GM18868 (cell line): ENCODE measurements around the gene OSBPL3.
"Not testable (repeated sequence)": the region's sequence is repeated elsewhere in the genome, so short reads cannot be mapped to it uniquely, and the experiment has no call there.

ENCODE experiments used
- ATAC-seq: cut with Tn5 transposase; IDR thresholded peaks from one replicate; pipeline ENCODE4 v1.9.1; 2021; ENCODE audit warnings: mild to moderate bottlenecking, moderate library complexity; ENCODE audit not compliant: unreplicated experiment

OSBPL3 gene, protein sequence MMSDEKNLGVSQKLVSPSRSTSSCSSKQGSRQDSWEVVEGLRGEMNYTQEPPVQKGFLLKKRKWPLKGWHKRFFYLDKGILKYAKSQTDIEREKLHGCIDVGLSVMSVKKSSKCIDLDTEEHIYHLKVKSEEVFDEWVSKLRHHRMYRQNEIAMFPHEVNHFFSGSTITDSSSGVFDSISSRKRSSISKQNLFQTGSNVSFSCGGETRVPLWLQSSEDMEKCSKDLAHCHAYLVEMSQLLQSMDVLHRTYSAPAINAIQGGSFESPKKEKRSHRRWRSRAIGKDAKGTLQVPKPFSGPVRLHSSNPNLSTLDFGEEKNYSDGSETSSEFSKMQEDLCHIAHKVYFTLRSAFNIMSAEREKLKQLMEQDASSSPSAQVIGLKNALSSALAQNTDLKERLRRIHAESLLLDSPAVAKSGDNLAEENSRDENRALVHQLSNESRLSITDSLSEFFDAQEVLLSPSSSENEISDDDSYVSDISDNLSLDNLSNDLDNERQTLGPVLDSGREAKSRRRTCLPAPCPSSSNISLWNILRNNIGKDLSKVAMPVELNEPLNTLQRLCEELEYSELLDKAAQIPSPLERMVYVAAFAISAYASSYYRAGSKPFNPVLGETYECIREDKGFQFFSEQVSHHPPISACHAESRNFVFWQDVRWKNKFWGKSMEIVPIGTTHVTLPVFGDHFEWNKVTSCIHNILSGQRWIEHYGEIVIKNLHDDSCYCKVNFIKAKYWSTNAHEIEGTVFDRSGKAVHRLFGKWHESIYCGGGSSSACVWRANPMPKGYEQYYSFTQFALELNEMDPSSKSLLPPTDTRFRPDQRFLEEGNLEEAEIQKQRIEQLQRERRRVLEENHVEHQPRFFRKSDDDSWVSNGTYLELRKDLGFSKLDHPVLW

DNA sequence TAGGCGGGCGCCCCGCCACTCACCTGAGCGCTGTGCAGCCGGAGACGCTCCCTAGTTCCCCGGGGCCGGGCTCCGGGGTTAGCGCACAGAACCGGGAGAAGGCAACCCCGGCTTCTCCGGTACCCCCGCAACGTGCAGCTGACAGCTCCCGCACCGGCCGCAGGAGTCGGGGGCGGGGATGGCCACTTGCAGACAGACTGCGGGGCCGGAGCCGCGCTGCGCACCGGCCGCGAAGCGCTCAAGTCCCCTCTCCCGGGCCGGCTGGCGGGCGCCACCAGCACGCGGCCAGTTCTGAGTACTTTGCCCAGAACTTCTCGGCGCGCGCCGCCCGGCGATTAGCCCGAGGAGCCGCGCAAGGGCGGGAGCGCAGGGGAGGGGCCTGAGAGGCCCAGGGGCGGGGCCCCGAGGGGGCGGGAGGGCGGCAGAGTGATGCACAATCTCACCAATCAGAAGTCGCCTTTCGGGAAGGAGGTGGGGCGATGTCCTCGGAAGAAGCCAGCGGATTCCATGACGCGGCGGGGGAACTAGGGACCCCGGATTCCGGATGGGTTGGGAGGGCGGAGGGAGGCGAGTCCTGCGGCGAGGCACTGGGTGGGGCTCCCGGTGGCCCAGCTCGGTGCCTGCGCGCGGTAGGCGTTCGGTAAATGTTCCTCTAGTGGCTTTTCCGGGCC is at the start of gene OSBPL3:
Gene OSBPL3 (minus strand): TSS at position 316 of the 671 bp plus-strand sequence. CDS start 87,706 bp downstream, outside the sequence.
- ATAC-seq = peak; percentile 70

- no peak for ATAC-seq
Observed at GRCh38 chr7:25029075-25029474, 49.1 kb upstream of the OSBPL3 start.

- no peak for ATAC-seq
Observed at GRCh38 chr7:25028370-25029021, 48.5 kb upstream of the OSBPL3 start.

DNA sequence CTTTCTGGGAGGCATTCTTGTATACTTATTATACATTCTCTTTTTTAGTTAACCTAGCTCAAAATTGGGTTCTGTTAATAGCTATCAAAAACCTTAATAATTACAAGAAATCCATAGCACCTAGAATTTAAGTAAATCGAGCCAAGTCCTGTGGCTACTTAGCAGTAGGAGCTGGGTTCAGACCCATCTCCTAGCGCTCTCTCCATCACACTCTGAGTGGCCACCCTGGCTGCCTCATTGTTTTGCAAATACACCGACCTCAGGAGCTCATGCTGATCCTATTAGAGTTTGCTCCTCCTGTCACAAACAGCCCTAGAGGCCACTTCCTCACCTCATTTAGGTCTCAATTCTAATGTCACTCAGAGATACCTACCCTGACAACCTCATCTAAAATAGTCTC is 46.2 kb upstream of the OSBPL3 start:
- ATAC-seq = no peak

DNA sequence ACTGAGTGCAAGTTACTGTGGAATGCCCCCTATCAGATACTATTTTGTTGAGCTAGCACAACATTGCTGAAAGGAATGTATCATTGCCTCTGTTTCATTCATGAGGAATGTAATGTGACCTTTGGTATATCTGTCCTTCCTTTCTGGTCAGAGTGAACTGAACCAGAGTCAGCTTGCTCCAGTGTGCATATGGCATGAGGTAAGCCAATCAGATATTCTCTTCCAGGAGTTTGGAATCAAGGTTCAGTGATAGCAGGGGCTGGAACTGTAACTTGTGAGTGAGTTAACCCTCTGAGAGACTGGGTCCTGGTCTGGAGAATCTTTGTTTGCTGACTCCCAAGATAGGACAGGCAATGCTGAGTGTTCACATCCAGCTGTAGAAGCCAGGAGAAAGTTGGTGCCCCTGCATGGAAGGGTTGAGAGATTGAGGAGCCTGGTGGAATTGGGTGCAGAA is 45.3 kb upstream of the OSBPL3 start:
- ATAC-seq = no peak

- no peak for ATAC-seq
Observed at GRCh38 chr7:25024066-25024465, 44.1 kb upstream of the OSBPL3 start.

- not testable (repeated sequence) for ATAC-seq
Observed at GRCh38 chr7:25017671-25018070, 37.7 kb upstream of the OSBPL3 start.

DNA sequence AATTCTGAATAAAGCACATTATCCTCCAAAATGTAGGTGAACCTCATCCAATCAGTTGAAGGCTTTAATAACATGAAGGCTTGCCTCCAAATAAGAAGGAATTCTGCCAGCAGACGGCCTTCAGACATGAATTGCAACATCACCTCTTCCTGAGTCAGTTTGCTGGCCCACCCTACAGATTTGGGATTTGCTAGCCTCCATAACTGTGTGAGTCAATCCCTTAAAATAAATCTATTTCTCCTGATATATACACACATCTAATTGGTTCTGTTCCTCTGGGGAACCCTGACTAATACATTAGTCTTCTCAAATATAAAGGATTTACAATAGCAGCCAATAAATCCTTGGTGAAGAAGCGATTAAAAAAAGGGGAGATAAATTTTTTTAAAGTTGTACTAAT is 34.8 kb upstream of the OSBPL3 start:
- ATAC-seq = no peak

DNA sequence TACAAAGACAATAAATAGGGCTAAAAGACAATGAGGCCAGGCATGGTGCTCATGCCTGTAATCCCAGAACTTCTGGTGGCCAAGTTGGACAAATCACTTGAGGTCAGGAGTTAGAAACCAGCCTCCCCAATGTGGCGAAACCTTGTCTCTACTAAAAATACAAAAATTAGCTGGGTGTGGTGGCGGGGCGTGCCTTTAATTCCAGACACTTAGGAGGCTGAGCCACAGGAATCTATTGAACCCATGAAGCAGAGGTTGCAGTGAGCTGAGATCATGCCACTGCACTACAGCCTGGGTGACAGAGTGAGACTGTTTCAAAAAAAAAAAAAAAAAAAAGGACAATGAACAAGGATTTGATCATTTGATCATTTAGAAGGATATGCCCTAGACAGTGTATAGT is 32.7 kb upstream of the OSBPL3 start:
- ATAC-seq = not testable (repeated sequence)

- ATAC-seq = no peak
Observed at GRCh38 chr7:25012254-25012653, 32.3 kb upstream of the OSBPL3 start.

- no peak for ATAC-seq
Observed at GRCh38 chr7:25009257-25009656, 29.3 kb upstream of the OSBPL3 start.

DNA sequence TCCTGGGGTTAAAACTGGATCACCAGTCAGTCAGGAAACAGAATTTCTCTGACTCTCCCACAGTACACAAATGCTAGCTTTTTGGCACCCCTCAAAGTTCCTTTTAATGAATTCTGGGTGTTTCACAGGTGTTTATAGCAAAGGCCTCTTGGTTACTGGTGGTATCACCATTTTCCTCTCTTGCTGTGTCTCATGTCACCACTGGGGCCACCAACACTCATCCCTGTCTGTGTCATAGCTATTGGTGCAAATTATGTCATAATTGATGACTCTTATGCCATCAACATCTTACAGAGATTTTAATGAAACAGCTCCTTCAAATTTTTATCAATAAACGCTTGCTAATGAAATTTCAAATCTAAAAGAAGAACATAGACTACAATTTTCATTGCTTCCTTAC is 27.7 kb upstream of the OSBPL3 start:
- ATAC-seq = no peak

DNA sequence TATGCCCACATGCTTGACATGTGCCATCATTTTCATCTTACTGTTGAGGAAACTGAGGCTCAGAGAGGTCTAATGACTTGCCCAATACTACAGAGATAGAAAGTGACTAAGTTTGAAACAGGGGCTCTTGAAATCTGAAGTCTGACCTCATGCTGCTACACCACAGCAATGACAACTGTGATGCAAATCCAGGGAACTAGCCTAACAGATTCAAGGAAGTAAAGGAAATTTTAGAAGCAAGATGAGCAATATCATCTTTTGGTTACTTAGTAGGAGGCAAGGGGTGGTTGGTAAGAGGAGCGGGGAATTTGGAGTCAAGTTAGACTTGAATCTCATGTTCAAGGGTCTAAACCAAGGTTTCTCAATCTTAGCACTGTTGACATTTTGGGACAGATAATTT is 26.3 kb upstream of the OSBPL3 start:
- no peak for ATAC-seq

- no peak for ATAC-seq
Observed at GRCh38 chr7:25005658-25006057, 25.7 kb upstream of the OSBPL3 start.

DNA sequence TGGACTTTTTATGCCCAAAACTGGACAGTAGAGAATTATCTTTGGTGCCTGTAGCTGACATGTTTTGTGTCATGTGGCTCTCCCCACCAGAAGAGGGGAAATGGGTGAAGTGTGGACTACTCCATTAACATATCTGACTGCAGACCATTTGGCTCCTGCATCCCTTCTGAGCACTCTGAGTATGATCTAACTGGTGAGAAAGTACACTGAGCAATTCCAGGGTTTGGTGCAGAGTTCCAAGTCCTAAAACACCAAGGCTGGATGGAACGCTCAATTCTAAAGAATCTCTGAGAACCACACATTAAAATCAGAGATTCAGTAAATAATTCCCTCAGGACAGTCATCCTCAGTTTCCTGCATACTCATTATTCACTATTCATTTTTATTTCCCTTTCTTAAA is 22.8 kb upstream of the OSBPL3 start:
- no peak for ATAC-seq

DNA sequence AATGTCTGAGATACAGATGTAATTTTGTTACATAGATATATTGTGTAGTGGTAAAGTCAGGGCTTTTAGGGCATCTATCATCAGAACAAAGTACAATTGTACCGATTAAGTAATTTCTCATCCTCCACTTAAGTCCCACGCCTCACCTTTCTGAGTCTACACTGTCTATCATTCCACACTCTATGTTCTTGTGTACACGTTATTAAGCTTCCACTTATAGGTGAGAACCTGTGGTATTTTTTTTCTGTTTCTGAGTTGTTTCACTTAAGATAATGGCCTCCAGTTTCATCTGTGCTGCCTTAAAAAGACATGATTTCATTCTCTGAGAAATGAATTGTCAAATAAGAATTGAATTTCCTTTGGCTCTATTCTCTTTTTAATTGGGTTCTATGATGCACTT is 15.5 kb upstream of the OSBPL3 start:
- no peak for ATAC-seq

GRCh38 chr7:24992314-24992713 is 12.3 kb upstream of the OSBPL3 start:
- ATAC-seq = no peak

DNA sequence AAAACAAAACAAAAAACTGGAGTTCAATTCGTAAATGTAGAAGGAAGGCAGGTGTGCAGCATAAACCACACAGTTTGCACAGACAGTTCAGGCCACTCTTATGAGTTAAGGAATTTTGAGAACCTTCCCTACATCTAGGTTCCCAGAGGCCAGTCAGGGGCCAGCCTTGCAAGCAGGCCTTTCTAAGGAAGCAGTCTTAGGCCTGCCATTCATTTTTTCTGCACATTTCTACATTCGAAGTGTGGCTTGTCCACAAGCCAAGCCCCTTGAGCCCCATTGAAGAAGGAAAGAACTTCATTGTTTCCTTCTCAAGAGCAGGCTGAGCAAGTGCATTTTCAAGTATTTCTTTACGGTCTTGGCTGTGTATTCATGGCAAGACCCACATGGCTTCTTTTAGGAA is 11.4 kb upstream of the OSBPL3 start:
- no peak for ATAC-seq

DNA sequence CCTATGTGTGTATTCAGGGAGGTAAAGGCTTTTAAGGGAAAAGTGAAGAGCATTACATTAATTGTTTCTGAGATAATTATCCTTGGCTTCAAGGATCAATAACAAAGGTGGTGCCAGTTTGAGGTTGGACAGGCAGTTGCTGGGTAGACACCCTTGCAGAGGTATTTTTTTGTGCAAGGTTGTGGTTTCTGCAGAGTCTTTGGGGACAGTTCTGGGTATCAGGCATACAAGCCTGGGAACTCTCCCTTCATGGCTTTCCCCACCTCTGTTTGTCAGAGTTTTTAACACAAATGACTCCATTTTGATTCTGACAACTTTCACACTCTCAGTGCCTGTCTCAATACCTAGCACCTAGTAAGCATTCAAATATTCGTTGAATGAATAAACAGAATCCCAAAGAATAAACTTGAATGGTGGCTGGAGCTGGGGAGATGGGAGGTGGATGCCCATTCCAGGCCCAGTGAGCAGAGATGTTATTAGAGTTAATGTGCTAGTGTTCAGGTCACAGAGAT is 7.4 kb upstream of the OSBPL3 start:
- peak; percentile 51 for ATAC-seq

GRCh38 chr7:24982917-24983316 is 2.9 kb upstream of the OSBPL3 start:
- no peak for ATAC-seq
